NCI-H2196 treated with DMSO at 0.1 percent for 48 hours (cell line): ENCODE data around the gene PEF1.
A peak's percentile ranks its signal among the peaks of the same experiment; 100 is the strongest.

Source experiments
- DNase-seq: peaks from one replicate; lab custom pipeline; 2025; ENCODE audit not compliant: unreplicated experiment; lab: John Stamatoyannopoulos, UW

Gene PEF1

GRCh38 chr1:31586376-31587327 is 58.0 kb downstream of the PEF1 start:
- no peak for DNase-seq

GRCh38 chr1:31585736-31586365 is 58.8 kb downstream of the PEF1 start:
- DNase-seq = no peak

GRCh38 chr1:31584869-31585735 is 59.6 kb downstream of the PEF1 start:
- DNase-seq = no peak

- DNase-seq = peak; percentile 10
Observed at GRCh38 chr1:31583995-31584868, 60.4 kb downstream of the PEF1 start.

- DNase-seq = no peak
Observed at GRCh38 chr1:31583082-31583994, 61.3 kb downstream of the PEF1 start.

GRCh38 chr1:31581821-31582810 is 62.6 kb downstream of the PEF1 start:
- DNase-seq = no peak

- DNase-seq = no peak
Observed at GRCh38 chr1:31580891-31581603, 63.6 kb downstream of the PEF1 start.

- DNase-seq = no peak
Observed at GRCh38 chr1:31580513-31580870, 64.2 kb downstream of the PEF1 start.
